ENCODE data around the gene SMC6.

SMC6 gene

GRCh38 chr2:17708501-17708900 is 45.1 kb downstream of the SMC6 start:
- DNase-seq, result no peak

- no peak for DNase-seq
Observed at GRCh38 chr2:17706845-17707244, 46.8 kb downstream of the SMC6 start.

DNA sequence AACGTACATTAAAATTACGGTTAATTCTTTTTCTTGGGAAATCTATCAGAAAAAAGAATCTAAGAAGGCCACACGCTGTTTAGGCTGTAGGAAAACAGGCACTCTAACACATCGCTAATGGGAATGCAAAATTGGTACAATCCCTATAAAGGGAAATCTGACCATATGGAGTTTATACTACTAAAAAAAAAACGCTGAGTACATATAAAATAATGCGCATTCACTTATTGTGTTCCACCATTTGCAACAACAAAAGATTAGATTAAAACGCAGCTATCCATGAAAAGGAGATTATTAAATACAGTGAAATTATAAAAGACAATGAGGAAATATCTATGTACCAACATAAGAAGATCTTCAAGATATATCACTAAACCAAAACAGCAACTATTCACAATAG is 62.8 kb downstream of the SMC6 start:
- DNase-seq, result no peak

DNA sequence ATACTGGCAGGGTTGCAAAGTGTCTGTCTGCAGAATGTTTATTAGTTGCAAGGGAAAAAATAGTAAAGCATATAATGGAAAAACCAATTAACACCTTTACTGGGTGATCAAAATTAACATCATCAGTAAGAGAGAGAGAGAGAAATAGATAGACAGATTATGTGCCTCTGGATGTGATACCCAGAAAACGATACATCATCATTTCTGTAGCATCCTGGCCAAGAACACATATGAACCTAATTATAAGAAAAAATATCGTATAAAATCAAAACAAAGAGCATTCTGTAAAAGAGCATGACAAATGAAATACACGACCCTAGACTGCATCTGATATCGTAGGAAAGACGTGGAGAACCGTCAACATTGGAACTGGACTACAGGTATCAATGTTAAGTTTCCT is 64.6 kb downstream of the SMC6 start:
- no peak for DNase-seq

- DNase-seq, result no peak
Observed at GRCh38 chr2:17688600-17688999, 65.0 kb downstream of the SMC6 start.

DNA sequence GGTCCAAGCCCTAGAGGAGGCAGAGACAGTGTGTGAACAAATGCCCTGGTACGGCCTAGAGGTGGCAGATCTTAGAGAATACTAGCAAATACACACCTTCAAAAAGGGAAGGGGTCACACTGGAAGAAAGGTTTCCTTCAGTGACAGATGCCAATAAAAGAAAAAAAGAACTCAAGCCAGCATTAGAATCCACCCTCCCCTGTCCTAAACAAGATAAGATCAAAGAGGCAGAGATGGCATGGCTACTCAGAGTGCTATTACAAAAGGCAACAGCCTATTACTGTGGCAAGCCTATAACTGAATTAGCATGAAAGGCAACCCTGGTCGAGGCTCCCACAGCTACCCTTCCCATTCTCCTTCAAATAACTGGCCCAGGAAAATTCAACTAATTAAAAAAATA is 69.6 kb downstream of the SMC6 start:
- DNase-seq, result no peak

DNA sequence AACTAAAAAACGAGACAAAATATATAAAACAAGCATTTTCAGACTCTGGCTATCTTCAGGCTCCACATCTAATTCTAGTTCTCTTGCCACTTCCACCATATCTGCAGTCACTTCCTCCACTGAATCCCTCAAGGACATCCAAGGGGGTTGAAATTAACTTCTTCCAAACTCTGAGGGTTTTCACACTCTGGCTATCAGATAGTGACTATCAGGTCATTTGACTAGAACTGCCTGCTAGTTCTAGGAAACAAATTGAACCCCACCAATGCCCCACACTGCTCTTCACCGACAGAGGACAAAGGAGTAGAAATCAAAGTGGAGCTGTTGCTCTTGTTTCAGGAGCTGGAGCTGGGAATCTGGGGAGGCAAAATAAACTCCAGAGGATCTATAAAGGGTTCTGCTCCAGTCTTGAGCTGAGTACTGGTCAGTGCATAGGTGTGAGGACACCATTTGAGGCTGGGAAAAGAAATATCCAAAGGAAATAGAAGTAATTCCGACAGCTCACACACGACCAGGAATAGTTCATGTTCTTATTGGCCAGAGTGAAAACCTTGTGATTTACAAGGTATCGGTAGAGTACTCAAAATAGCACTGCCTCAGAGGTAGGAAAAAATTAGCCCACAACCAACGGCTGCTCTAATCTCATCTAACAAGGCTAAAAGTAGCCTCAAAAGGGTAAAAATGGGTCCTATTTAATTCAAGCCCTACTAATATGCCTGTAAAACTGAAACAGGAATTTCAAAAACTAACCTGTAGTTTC is 71.3 kb downstream of the SMC6 start:
- no peak for DNase-seq

DNA sequence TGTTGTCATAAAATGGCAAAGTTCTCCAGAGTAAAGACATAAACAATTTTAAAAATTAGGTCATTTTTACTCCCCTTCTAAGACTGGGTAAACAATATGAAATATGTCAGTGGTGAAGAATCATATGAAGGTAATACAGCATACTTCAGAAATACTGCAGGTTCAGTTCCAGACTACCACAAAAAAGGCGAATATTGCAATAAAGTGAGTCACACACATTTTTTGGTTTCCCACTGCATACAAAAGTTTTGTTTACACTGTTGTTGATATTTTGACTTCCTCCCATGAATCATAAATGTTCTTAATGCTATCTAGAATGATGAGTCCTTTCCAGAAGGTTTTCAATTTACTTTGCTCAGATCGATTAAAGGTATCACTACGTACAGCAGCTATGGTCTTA is 73.5 kb downstream of the SMC6 start:
- no peak for DNase-seq

DNA sequence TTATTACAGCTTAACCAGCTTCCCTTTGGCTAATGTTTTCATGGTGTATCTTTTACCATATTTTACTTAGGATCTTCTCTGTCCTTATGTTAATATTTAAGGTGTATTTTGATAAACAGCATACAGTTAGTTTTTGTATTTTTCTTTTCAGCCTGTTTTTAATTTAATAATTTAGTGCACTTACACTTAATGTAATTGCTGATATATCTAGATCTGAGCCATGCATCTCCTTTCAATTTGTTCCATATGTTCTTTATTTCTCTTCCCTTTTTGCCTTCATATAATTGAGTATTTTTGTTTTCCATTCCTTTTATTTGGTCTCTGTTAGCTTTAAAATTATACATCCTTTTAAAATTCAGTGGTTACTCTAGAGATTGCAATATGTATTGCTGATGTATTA is 78.8 kb downstream of the SMC6 start:
- DNase-seq, result no peak

DNA sequence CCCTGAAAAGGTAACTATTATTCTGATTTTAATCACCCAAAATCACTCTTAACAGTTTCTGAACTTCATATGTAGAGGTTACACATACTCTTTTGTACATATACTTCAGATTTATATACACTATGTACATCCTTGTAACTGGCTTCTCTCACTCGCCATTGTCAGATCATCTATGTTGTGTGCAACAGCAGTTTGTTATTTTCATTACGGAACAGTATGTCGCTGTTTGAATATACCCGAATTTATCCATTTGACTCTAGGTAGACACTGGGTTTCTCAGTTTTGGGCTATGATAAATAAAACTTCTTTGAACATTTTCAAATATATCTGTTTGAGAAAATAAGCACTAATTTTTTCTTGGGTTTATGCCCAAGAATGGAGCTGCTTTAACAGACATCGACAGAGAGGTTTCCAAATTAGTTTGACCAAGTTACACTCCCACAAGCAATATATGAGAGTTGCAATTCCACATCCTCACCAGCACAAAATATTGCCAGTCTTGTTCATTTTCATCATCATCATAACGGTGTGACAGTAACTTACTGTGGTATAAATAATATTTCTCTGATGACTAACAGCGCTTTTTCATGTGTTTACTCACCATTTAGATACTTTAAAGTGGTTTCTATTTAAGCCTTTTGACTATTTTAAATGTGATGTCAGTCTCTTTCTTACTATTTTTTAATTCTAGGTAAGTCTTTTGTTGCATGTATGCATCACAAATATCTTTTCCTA is 80.9 kb downstream of the SMC6 start:
- no peak for DNase-seq

DNA sequence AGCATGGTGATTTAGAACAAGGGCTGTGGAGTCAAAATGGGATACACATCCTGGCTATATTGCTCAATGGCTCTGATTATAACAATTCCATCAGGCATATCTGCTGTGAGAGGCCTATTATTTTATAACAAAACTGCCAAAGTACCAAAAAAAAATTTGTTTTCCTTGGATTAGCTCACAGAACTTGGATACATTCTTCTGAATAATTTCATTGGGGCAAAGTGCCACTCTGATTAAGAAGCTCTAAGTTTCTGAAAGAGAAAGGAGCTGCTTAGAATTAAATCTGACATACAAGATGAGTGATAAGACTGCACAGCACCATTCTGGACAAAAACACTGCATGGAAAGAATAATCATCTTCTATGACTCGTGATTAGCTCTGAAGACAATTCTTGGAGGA is 85.7 kb downstream of the SMC6 start:
- DNase-seq, result no peak

GRCh38 chr2:17664534-17664933 is 89.1 kb downstream of the SMC6 start:
- DNase-seq, result no peak

- DNase-seq, result no peak
Observed at GRCh38 chr2:17662723-17663122, 90.9 kb downstream of the SMC6 start.

- DNase-seq, result no peak
Observed at GRCh38 chr2:17661460-17661859, 92.2 kb downstream of the SMC6 start.

GRCh38 chr2:17660219-17660618 is 93.4 kb downstream of the SMC6 start:
- no peak for DNase-seq

DNA sequence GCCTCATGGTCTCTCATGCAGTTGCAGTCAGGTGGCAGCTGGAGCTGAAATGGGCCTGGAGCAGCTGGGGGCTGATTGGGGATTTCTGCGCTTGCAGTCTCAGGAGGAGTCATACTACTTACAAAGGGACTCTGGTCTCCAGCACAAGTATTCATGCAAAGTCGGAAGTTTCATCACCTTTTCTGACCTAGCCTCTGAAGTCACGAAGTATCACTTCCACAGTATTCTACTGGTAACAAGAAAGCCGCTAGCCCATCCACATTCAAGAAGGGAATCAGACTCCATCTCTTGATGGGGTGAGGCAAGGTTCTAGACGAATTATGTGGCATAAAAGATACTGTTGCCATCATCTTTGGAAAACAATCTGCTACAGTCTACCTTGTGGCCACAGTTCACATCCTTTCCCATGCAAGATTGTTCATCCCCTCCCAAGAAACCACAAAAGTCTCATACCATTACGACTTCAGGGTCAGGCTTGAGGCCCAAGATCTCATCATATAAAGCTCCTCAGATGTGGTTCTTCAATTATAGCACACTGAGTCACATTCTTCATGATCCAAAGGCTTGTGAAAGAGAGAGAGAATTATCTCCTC is 95.3 kb downstream of the SMC6 start:
- DNase-seq, result no peak

- DNase-seq, result no peak
Observed at GRCh38 chr2:17657759-17658158, 95.9 kb downstream of the SMC6 start.

GRCh38 chr2:17652681-17653394 is 100.8 kb downstream of the SMC6 start:
- DNase-seq, result no peak

DNA sequence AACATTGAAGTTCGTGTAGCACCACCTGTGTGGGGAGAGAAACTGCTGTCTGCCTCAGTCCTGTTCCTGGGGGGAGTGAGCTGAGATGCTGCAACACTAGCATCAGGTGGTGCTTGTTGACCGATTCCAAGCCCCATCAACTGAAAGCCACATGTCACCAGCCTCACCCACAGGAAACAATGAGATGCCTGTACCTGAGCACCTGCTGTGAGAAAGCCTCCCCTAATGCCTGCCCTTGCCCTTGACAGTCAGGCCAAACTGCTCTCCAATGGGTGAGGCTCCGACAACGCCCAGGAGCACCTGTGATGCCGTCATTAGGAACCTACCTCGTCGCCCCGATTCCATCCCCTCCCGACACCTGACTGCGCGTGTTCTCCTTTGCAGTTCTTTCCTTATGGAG is 104.6 kb downstream of the SMC6 start:
- no peak for DNase-seq

GRCh38 chr2:17648581-17648980 is 105.0 kb downstream of the SMC6 start:
- DNase-seq, result no peak

DNA sequence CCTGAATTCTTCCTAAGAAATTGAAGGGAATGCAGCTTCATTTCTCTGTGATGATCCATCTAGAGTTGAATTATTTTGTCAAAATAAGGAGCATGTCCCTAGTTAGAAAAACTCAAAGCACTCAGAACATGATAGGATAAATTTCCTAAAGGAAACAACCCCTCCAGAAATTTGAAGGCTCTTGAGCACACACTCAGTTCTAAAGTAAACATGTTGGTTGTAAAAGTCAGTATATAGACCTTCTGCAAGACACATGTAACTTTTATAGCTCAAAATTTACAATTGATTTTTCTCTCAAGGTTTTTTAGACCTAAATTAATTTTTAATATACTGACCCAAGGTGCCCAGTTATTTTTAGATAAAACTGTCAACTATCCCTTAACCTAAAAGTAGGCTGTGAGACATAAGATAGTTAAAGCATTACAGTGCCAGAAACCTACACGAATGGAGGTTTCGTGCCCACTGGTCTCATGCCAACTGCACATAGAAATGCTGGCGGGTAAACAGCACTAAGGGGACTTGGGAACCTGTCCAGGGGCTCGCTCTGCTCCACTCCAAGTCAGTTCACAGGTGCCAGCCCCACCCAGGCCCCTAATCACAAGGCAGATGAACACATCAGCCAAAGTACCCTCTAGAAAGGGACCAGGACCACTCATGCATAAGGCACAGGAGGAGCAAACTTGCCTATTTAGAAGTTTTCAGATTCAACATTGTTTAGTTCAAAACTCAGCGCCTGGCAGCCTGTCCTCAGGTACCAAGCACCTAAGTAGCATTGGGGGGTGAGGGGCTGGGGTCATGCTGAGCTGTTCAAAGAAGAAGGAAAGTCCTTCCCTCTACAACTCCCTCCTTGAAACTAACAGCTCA is 106.5 kb downstream of the SMC6 start:
- no peak for DNase-seq

- peak; percentile 47 for DNase-seq
Observed at GRCh38 chr2:17646081-17646554, 107.5 kb downstream of the SMC6 start.

Measured in CD4-positive, alpha-beta T cell treated with Interleukin-10 for 1 hour (primary cell).